ENCODE data around the gene INTS7. TPM values are rescaled to one million over a fixed set of nuclear protein-coding genes. Genes with fewer than 3 reads are reported as not detected.

INTS7 gene
- total RNA-seq, 1 experiment from 2014 or later: 25.3 TPM

- Histone ChIP-seq H3K9me3 (ENCODE audit: low read length) (no peaks in the 10 kb centered on the region), H2AFZ (ENCODE audit: low read length) (no peak overlapping the region), H3K9ac (ENCODE audit: low read length) (no peak overlapping the region), H3K27ac (ENCODE audit: low read length) (no peak overlapping the region), H3K4me2 (ENCODE audit: low read length) (no peak overlapping the region), H4K20me1 (ENCODE audit: low read length) (no peaks in the 10 kb centered on the region), H3F3A (ENCODE audit: low read length, unreplicated experiment) (no peaks in the 10 kb centered on the region), H3K36me3 (ENCODE audit: low read depth, low read length) (peaks cover 32% of the 10 kb centered on the region), H3K79me2 (ENCODE audit: low read length) (no peaks in the 10 kb centered on the region), H3K27me3 (ENCODE audit: low read length) (no peaks in the 10 kb centered on the region), H3K4me1 (ENCODE audit: insufficient read depth, low read length) (peaks cover 3% of the 10 kb centered on the region; the same call in 1 of the 2 replicates), H3K9me2 (replicated peaks; ENCODE audit: low read length) (no peaks in the 10 kb centered on the region), H3K4me3 (ENCODE audit: low read length) (no peak overlapping the region)
- no peak for TF ChIP-seq EZH2 (IDR thresholded peaks at IDR 0.05; ENCODE audit: low read length, unreplicated experiment)
- no peak for TF ChIP-seq CTCF (conservative IDR thresholded peaks at IDR 0.05; ENCODE audit: low read depth, low read length)
- no peak for TF ChIP-seq EZH2phosphoT487 (IDR thresholded peaks at IDR 0.05; ENCODE audit: borderline replicate concordance, low read length)
- no TSS peak for BruUV-seq (replicated peaks)
- intact Hi-C loops (cut with micrococcal nuclease): loop anchor here (5.0 kb wide), 1 partner anchor 447 kb away; no protein-coding TSS in a partner anchor
- CTCF ChIA-PET: interaction anchor here (0.9 kb wide), 1 partner anchor 26 kb away, joined by 4 read pairs; the partner anchor contains the start of gene DTL
- DNase-seq (no peak), ATAC-seq (no peak)
- POLR2A ChIA-PET (ENCODE audit: unreplicated experiment): no interaction called here
These were observed 25.4 kb downstream of the INTS7 start for GRCh38 chr1:212010004-212010403.

GRCh38 chr1:212009561-212009960 lies 25.8 kb downstream of the INTS7 start:
- CTCF ChIA-PET: interaction anchor here (0.9 kb wide), 1 partner anchor 26 kb away, joined by 4 read pairs; the partner anchor contains the start of gene DTL
- intact Hi-C loops (cut with micrococcal nuclease): no loop called here

More at GRCh38 chr1:212009561-212009960, 25.8 kb downstream of the INTS7 start:
- Histone ChIP-seq H3K4me1 (ENCODE audit: insufficient read depth, low read length) (peaks cover 3% of the 10 kb centered on the region; the same call in 1 of the 2 replicates), H3K27me3 (ENCODE audit: low read length) (no peaks in the 10 kb centered on the region), H3K27ac (ENCODE audit: low read length) (no peak overlapping the region), H3F3A (ENCODE audit: low read length, unreplicated experiment) (no peaks in the 10 kb centered on the region), H3K9me2 (replicated peaks; ENCODE audit: low read length) (no peaks in the 10 kb centered on the region), H3K9me3 (ENCODE audit: low read length) (no peaks in the 10 kb centered on the region), H3K36me3 (ENCODE audit: low read depth, low read length) (peaks cover 37% of the 10 kb centered on the region), H3K4me3 (ENCODE audit: low read length) (no peak overlapping the region), H3K4me2 (ENCODE audit: low read length) (no peak overlapping the region), H4K20me1 (ENCODE audit: low read length) (no peaks in the 10 kb centered on the region), H3K79me2 (ENCODE audit: low read length) (no peaks in the 10 kb centered on the region), H3K9ac (ENCODE audit: low read length) (no peak overlapping the region), H2AFZ (ENCODE audit: low read length) (no peak overlapping the region)
- BruUV-seq (replicated peaks): no TSS peak
- POLR2A ChIA-PET (ENCODE audit: unreplicated experiment): no interaction called here
- DNase-seq (no peak), ATAC-seq (no peak)
- TF ChIP-seq EZH2phosphoT487 (IDR thresholded peaks at IDR 0.05; ENCODE audit: borderline replicate concordance, low read length) (no peak), EZH2 (IDR thresholded peaks at IDR 0.05; ENCODE audit: low read length, unreplicated experiment) (no peak), CTCF (conservative IDR thresholded peaks at IDR 0.05; ENCODE audit: low read depth, low read length) (no peak)
